ENCODE measurements around the gene LOXL4. TPM values are rescaled to one million over a fixed set of nuclear protein-coding genes. Genes with fewer than 3 reads are reported as not detected.
"Not testable (repeated sequence)": the region's sequence is repeated elsewhere in the genome, so short reads cannot be mapped to it uniquely, and the experiment has no call there.

Gene LOXL4
- total RNA-seq, 4 donors from 2014 or later: 1.6 to 2.3 (median 1.7) TPM

GRCh38 chr10:98240524-98240923, 27.5 kb downstream of the LOXL4 start:
- Histone ChIP-seq H3K9me3 (no peaks in the 10 kb centered on the region), H3K27ac (no peak overlapping the region), H3K27me3 (no peaks in the 10 kb centered on the region), H3K4me3 (no peak overlapping the region), H3K36me3 (peaks cover 52% of the 10 kb centered on the region), H3K4me1 (peaks cover 4% of the 10 kb centered on the region)
- no peak for DNase-seq (ENCODE audit: low spot score in 2 of 2)
- no peak for TF ChIP-seq EP300 (IDR thresholded peaks at IDR 0.05)
- TF ChIP-seq POLR2AphosphoS5 (IDR thresholded peaks at IDR 0.05): no peak
- TF ChIP-seq CTCF (IDR thresholded peaks at IDR 0.05): no peak
- TF ChIP-seq POLR2A (IDR thresholded peaks at IDR 0.05): no peak
- 91% methylated on average over 3 of the region's 3 CpGs for WGBS

- Histone ChIP-seq H3K36me3 (peaks cover 38% of the 10 kb centered on the region), H3K4me1 (peaks cover 6% of the 10 kb centered on the region), H3K27ac (no peak overlapping the region), H3K9me3 (no peaks in the 10 kb centered on the region), H3K27me3 (no peaks in the 10 kb centered on the region), H3K4me3 (no peak overlapping the region)
- DNase-seq (ENCODE audit: low spot score in 2 of 2): no peak
- WGBS: 92% methylated on average over 1 of the region's 1 CpG
- TF ChIP-seq CTCF (IDR thresholded peaks at IDR 0.05) (no peak), POLR2A (IDR thresholded peaks at IDR 0.05) (no peak), POLR2AphosphoS5 (IDR thresholded peaks at IDR 0.05) (no peak), EP300 (IDR thresholded peaks at IDR 0.05) (no peak)
These were observed 29.6 kb downstream of the LOXL4 start for GRCh38 chr10:98238391-98238790.

GRCh38 chr10:98236862-98237261, 31.1 kb downstream of the LOXL4 start:
- no peaks in the 10 kb centered on the region for H3K9me3 ChIP-seq
- no peak overlapping the region for H3K27ac ChIP-seq
- peaks cover 6% of the 10 kb centered on the region for H3K4me1 ChIP-seq
- no peak overlapping the region for H3K4me3 ChIP-seq
- 91% methylated on average over 5 of the region's 5 CpGs for WGBS
- TF ChIP-seq POLR2A (IDR thresholded peaks at IDR 0.05) (no peak), CTCF (IDR thresholded peaks at IDR 0.05) (no peak), POLR2AphosphoS5 (IDR thresholded peaks at IDR 0.05) (no peak), EP300 (IDR thresholded peaks at IDR 0.05) (no peak)
- H3K27me3 ChIP-seq: no peaks in the 10 kb centered on the region
- DNase-seq (ENCODE audit: low spot score in 2 of 2): no peak
- H3K36me3 ChIP-seq: peaks cover 39% of the 10 kb centered on the region

GRCh38 chr10:98235846-98236245, 32.1 kb downstream of the LOXL4 start:
- Histone ChIP-seq H3K4me1 (peaks cover 6% of the 10 kb centered on the region), H3K27me3 (no peaks in the 10 kb centered on the region), H3K9me3 (no peaks in the 10 kb centered on the region), H3K36me3 (peaks cover 46% of the 10 kb centered on the region), H3K4me3 (no peak overlapping the region), H3K27ac (no peak overlapping the region)
- TF ChIP-seq POLR2AphosphoS5 (IDR thresholded peaks at IDR 0.05) (no peak), CTCF (IDR thresholded peaks at IDR 0.05) (no peak), EP300 (IDR thresholded peaks at IDR 0.05) (no peak), POLR2A (IDR thresholded peaks at IDR 0.05) (no peak)
- no peak for DNase-seq (ENCODE audit: low spot score in 2 of 2)
- 31% methylated on average over 5 of the region's 5 CpGs for WGBS

GRCh38 chr10:98231417-98231816, 36.6 kb downstream of the LOXL4 start:
- no peak for DNase-seq (ENCODE audit: low spot score in 2 of 2)
- H3K4me3 ChIP-seq: no peak overlapping the region
- H3K27ac ChIP-seq: no peak overlapping the region
- H3K36me3 ChIP-seq: peaks cover 22% of the 10 kb centered on the region
- no peaks in the 10 kb centered on the region for H3K9me3 ChIP-seq
- TF ChIP-seq POLR2AphosphoS5 (IDR thresholded peaks at IDR 0.05) (no peak), CTCF (IDR thresholded peaks at IDR 0.05) (no peak), EP300 (IDR thresholded peaks at IDR 0.05) (no peak), POLR2A (IDR thresholded peaks at IDR 0.05) (no peak)
- H3K27me3 ChIP-seq: no peaks in the 10 kb centered on the region
- WGBS: 97% methylated on average over 4 of the region's 4 CpGs
- peaks cover 6% of the 10 kb centered on the region for H3K4me1 ChIP-seq

- not testable (repeated sequence) for H3K27ac ChIP-seq; DNase-seq (ENCODE audit: low spot score in 2 of 2); H3K4me3 ChIP-seq; H3K27me3 ChIP-seq; H3K9me3 ChIP-seq; H3K4me1 ChIP-seq
- peaks cover 11% of the 10 kb centered on the region for H3K36me3 ChIP-seq
- WGBS: 96% methylated on average over 1 of the region's 1 CpG
These were observed 39.7 kb downstream of the LOXL4 start for GRCh38 chr10:98228266-98228665.

GRCh38 chr10:98227713-98228112, 40.3 kb downstream of the LOXL4 start:
- H3K9me3 ChIP-seq; H3K27me3 ChIP-seq; H3K4me3 ChIP-seq; DNase-seq (ENCODE audit: low spot score in 2 of 2); H3K27ac ChIP-seq; H3K4me1 ChIP-seq: not testable (repeated sequence)
- peaks cover 11% of the 10 kb centered on the region for H3K36me3 ChIP-seq
- 94% methylated on average over 3 of the region's 3 CpGs for WGBS

Measured in suprapubic skin (tissue), 4 donors.